Thoracic aorta (tissue), 2 donors: ENCODE data around the gene RPL27A. TPM values are rescaled to one million over a fixed set of nuclear protein-coding genes. Genes with fewer than 3 reads are reported as not detected.

Source experiments
- ATAC-seq: fragments of 150-250 bp; one replicate; pipeline ENCODE4 v1.8.0; 2017; ENCODE audit warnings: low read depth; ENCODE audit not compliant: insufficient number of reproducible peaks, low FRiP score
- DNase-seq: peaks from one replicate; pipeline ENCODE4 v3.0.0-alpha.2; 2020; ENCODE audit warnings: low spot score
- H3K27ac ChIP-seq, 2 donors: fragments of 200-600 bp; sonication (generic); 1 replicate in 1 of 2; 2 replicates in 1 of 2; pipeline ENCODE4 v1.5.1; 2016; ENCODE audit warnings: mild to moderate bottlenecking in 2 of 2, moderate library complexity in 2 of 2
- H3K27me3 ChIP-seq: fragments of 200-600 bp; sonication (generic); replicated peaks from 2 replicates; pipeline ENCODE4 v1.6.0; 2016; ENCODE audit warnings: mild to moderate bottlenecking; ENCODE audit not compliant: insufficient read depth
- H3K36me3 ChIP-seq: fragments of 200-600 bp; sonication (generic); one replicate; pipeline ENCODE4 v1.5.1; 2016
- H3K4me1 ChIP-seq, 2 donors: fragments of 200-600 bp; sonication (generic); 1 replicate in 1 of 2; 2 replicates in 1 of 2; pipeline versions ENCODE4 v1.5.1 to v1.6.0; 2016; ENCODE audit warnings: low read depth in 2 of 2, mild to moderate bottlenecking in 1 of 2; ENCODE audit not compliant: control insufficient read depth in 1 of 2
- H3K4me3 ChIP-seq: fragments of 200-600 bp; sonication (generic); 2 replicates; pipeline ENCODE4 v1.5.1; 2016; ENCODE audit warnings: mild to moderate bottlenecking
- H3K9me3 ChIP-seq: fragments of 200-600 bp; sonication (generic); 2 replicates; pipeline ENCODE4 v1.5.1; 2016
- total RNA-seq, 2 donors: library from RNA; depleted of rRNA; stranded (reverse); fragments of >200 nt; gene quantifications; one replicate each; pipeline versions ENCODE4 v1.1.0 to v1.2.3, GENCODE V29; 2016
- TF ChIP-seq, protein P1 (sequence below): fragments of 200-600 bp; sonication (generic); IDR thresholded peaks from one replicate; pipeline ENCODE4 v1.5.1; 2019; ENCODE audit warnings: antibody characterized with exemption

RPL27A gene
- total RNA-seq, 2 donors from 2014 or later = 537 to 617 TPM

DNA sequence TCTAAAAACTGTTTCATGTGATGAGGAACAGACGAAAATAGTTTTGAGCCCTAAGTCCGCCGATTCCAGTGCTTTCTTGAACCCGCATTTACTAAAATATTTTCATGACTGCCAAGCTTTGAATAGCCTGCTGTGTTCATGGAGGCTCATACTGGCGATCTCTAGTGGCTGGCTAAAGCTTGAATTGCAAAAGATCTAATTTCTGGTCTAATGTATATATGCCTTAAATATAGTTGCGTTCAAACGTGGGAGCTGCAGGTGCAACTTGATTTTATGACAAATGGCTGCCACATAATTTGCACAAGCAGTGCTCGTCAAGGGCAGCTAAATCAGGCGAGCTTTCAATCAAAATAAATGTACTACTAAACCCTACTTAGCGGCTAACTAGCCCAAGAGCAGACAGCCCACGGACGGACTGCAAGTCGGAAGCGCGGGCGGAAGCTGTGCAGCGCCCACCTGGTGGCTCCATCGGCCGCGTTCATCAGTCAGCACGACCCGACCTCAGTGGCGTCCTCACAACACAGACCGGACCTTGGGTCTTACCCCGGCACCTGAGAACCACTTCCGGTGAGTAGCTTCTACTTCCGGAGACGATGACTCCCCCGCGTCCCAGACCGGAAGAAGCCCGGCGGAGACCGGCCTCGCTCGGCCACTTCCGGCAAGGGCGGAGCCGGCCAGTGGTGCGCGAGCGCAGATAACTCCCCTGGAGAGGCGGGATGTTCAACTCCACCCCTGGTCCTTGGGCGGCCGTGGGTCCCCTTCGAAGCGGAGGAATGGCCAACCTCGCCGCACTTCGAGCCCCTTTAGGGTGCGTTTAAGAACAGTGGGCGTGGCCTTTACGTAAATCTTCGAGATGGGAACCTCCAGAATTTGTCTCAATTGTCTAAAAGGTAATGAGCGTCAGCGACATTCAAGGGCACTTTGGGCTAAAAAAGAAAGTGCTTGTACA lies 6.1 kb downstream of the RPL27A start:
- Histone ChIP-seq H3K27me3 (no peaks in the 10 kb centered on the region), H3K9me3 (no peaks in the 10 kb centered on the region), H3K27ac (peak overlapping the region; percentile 74 to 75), H3K4me1 (peaks cover 9 to 25% of the 10 kb centered on the region in 2 donors), H3K4me3 (peak overlapping the region; percentile 78), H3K36me3 (peaks cover 44% of the 10 kb centered on the region)
- DNase-seq = peak; percentile 75
- TF ChIP-seq, protein P1, sequence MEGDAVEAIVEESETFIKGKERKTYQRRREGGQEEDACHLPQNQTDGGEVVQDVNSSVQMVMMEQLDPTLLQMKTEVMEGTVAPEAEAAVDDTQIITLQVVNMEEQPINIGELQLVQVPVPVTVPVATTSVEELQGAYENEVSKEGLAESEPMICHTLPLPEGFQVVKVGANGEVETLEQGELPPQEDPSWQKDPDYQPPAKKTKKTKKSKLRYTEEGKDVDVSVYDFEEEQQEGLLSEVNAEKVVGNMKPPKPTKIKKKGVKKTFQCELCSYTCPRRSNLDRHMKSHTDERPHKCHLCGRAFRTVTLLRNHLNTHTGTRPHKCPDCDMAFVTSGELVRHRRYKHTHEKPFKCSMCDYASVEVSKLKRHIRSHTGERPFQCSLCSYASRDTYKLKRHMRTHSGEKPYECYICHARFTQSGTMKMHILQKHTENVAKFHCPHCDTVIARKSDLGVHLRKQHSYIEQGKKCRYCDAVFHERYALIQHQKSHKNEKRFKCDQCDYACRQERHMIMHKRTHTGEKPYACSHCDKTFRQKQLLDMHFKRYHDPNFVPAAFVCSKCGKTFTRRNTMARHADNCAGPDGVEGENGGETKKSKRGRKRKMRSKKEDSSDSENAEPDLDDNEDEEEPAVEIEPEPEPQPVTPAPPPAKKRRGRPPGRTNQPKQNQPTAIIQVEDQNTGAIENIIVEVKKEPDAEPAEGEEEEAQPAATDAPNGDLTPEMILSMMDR = no peak
- peak; percentile 85 for ATAC-seq

DNA sequence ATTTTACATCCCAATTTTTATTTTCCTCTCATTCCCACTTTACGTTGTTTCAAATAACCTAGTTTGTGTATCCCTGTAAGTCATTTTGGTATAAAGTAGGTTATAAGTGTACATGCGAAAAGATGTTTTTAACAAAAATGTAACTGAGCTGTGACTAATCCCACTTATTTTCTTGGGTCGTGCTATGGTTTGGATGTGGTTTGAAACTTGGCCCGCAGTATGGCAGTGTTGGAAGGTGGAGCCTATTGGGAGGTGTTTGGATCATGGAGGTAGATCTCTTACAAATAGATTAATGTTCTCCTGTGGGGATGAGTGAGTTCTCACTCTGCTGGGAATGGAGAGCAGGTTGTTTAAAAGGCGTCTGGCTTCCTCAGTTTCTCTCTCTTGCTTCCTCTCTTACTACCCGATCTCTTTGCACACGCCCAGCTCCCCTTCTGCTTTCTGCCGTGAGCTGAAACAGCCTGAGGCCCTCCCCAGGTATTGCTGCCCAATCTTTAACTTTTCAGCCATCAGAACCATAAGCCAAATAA lies 7.2 kb downstream of the RPL27A start:
- no peak for DNase-seq
- H3K4me3 ChIP-seq = peak overlapping the region; percentile 78
- H3K9me3 ChIP-seq = no peaks in the 10 kb centered on the region
- no peaks in the 10 kb centered on the region for H3K27me3 ChIP-seq
- peak overlapping the region in 1 of 2 donors; percentile 75 for H3K27ac ChIP-seq
- peaks cover 5 to 16% of the 10 kb centered on the region in 2 donors for H3K4me1 ChIP-seq
- ATAC-seq = no peak
- TF ChIP-seq, protein P1 = no peak
- peaks cover 45% of the 10 kb centered on the region for H3K36me3 ChIP-seq

DNA sequence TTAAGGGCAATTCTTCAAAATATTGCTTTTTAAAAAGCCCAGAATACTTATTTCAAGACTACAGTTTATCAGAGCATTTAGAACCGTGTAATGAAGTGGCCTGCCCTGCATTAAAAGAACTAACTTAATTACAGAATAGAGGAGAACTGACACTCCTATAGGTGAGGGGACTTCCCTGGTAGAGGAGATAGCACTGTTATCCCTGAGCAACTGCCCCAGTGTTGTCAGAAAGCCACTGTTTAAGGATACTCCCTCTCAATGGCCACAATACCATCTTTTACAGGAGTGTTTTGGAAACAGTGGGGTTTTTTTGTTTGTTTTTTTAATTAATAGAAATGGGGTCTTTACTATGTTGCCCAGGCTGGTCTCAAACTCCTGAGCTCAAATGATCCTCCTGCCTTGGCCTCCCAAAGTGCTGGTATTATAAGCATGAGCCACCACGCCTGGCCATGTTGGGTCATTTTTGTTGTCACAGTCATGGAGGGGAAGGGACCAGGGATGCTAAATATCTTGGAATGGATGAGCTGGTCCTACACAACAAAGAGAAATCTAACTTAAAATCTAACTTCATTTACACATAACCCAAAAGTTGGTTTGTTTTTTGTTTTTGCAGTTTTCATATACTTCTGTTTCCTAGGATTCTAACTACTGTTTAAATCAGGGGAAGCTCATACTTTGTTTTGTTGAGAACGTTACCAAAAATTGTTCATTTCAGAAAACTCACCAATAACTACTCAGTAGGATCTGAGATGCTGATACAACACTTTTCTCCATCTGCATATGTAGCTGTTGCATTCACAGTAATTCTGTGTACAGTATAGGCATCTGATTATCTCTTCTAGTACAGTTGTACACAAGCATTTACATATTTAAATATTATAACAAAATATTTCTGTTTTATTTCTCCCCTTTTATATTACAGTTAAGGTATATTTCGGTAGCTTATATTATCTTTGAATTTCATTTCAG lies 8.1 kb downstream of the RPL27A start:
- H3K36me3 ChIP-seq = peaks cover 43% of the 10 kb centered on the region
- TF ChIP-seq, protein P1 = no peak
- H3K4me1 ChIP-seq = peaks cover 5 to 16% of the 10 kb centered on the region in 2 donors
- H3K27ac ChIP-seq = no peak overlapping the region
- no peak for ATAC-seq
- H3K9me3 ChIP-seq = no peaks in the 10 kb centered on the region
- H3K27me3 ChIP-seq = no peaks in the 10 kb centered on the region
- no peak for DNase-seq
- H3K4me3 ChIP-seq = no peak overlapping the region

DNA sequence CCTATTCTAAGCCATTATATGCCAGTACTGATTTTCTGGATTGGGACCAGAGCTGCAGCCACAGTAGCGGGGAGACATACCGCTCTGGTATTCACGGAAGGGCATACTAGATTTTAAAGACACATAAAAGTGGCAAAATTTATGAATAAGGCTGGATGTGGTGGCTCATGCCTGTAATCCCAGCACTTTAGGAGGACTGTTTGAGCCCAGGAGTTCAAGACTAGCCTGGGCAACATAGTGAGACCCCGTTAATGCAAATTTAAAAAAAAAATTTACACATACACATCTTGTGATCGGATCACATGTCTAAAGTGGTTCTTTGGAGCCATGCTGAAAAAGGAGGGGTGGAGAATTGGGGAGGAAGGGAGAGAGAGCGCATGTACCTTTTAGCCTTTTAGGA lies 9.0 kb downstream of the RPL27A start:
- Histone ChIP-seq H3K4me3 (no peak overlapping the region), H3K27me3 (no peaks in the 10 kb centered on the region), H3K9me3 (no peaks in the 10 kb centered on the region), H3K36me3 (peaks cover 43% of the 10 kb centered on the region), H3K27ac (no peak overlapping the region), H3K4me1 (peaks cover 5 to 16% of the 10 kb centered on the region in 2 donors)
- DNase-seq = no peak
- ATAC-seq = no peak
- TF ChIP-seq, protein P1 = no peak
